Ovary (tissue), 3 donors: ENCODE measurements around the gene NELL2.

Experiments
- EP300 ChIP-seq: sonication (generic); formaldehyde crosslinking; IDR thresholded peaks from one replicate; pipeline ENCODE4 v1.6.1; 2017; ENCODE audit warnings: antibody characterized with exemption
- POLR2A ChIP-seq: fragments of 450-650 bp; IDR thresholded peaks from one replicate; pipeline ENCODE4 v1.6.1; 2017; ENCODE audit warnings: antibody characterized with exemption, mild to moderate bottlenecking, moderate library complexity
- TF ChIP-seq, protein P1 (sequence below), 3 donors: fragments of 450-650 bp in 2 of 3; fragments of 200-600 bp in 1 of 3; IDR thresholded peaks; one replicate each; pipeline versions ENCODE4 v1.5.1 to v1.8.0; 2016 to 2022; ENCODE audit warnings: antibody characterized with exemption in 3 of 3, mild to moderate bottlenecking in 1 of 3
- donor health status: DM: no; HTN: no; CAD: no.

DNA sequence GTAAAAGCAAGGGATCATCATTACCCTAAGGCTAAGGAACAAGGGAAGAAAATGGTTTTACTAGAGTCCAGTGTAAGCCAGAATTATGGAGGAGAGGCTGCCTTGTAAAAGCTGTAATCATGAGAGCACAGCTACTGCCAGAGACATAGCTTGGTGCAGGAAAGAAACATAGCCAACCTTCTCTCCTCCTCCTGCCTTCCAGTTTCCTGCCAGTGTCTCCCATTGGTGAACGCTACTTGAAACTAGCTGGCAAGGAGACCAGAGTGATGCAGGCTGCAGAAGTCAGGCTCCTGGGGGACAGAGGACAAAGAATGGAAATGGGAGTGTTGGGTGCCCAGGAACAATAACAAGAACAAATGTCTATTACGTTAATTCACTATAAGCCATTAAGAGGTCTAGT is 158.5 kb downstream of the NELL2 start:
- TF ChIP-seq, protein P1, sequence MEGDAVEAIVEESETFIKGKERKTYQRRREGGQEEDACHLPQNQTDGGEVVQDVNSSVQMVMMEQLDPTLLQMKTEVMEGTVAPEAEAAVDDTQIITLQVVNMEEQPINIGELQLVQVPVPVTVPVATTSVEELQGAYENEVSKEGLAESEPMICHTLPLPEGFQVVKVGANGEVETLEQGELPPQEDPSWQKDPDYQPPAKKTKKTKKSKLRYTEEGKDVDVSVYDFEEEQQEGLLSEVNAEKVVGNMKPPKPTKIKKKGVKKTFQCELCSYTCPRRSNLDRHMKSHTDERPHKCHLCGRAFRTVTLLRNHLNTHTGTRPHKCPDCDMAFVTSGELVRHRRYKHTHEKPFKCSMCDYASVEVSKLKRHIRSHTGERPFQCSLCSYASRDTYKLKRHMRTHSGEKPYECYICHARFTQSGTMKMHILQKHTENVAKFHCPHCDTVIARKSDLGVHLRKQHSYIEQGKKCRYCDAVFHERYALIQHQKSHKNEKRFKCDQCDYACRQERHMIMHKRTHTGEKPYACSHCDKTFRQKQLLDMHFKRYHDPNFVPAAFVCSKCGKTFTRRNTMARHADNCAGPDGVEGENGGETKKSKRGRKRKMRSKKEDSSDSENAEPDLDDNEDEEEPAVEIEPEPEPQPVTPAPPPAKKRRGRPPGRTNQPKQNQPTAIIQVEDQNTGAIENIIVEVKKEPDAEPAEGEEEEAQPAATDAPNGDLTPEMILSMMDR (IDR thresholded peaks at IDR 0.05), result no peak
- TF ChIP-seq POLR2A (no peak), EP300 (no peak)
